GM23248 (cell line): Measurements from ENCODE around the gene GDPD4.

ENCODE experiments used
- EZH2 ChIP-seq: fragments of 200-600 bp; sonication (generic); IDR thresholded peaks from 2 replicates; pipeline ENCODE4 v1.6.1; 2018; ENCODE audit warnings: antibody characterized with exemption, mild to moderate bottlenecking; ENCODE audit not compliant: insufficient read depth, poor library complexity, severe bottlenecking
- EZH2phosphoT487 ChIP-seq: fragments of 200-600 bp; sonication (generic); IDR thresholded peaks from 2 replicates; pipeline ENCODE4 v1.6.1; 2018; ENCODE audit warnings: antibody characterized with exemption, moderate library complexity, mild to moderate bottlenecking, low read depth; ENCODE audit not compliant: insufficient read depth

- TF ChIP-seq EZH2phosphoT487, result no peak
- TF ChIP-seq EZH2, result no peak
Measured at GRCh38 chr11:77188633-77189491, 112.6 kb downstream of the GDPD4 start.
